Pancreas (tissue), 10 donors: ENCODE data around the gene LAMC1. TPM values are rescaled to one million over a fixed set of nuclear protein-coding genes. Genes with fewer than 3 reads are reported as not detected.
A peak's percentile ranks its signal among the peaks of the same experiment; 100 is the strongest.

Experiments used
- ATAC-seq, 4 donors: fragments of 200-7000 bp; cut with Tn5 transposase; one replicate each; pipeline versions ENCODE4 v1.8.0 to v1.9.1; 2020; ENCODE audit warnings: mild to moderate bottlenecking in 4 of 4, moderate library complexity in 4 of 4
- DNase-seq, 6 donors: peaks; one replicate each; pipeline ENCODE4 v3.0.0-alpha.2; 2020
- FAIRE-seq: peaks from 2 replicates; lab custom pipeline; 2012; peaks lifted over from hg19 to GRCh38; lab: Jason Lieb, UNC
- H3K27ac ChIP-seq, 4 donors: fragments of 200-600 bp; sonication (generic); 1 replicate in 3 of 4; 2 replicates in 1 of 4; pipeline versions ENCODE4 v1.5.0 to v1.8.0; 2020
- H3K27me3 ChIP-seq, 4 donors: fragments of 200-600 bp; one replicate each; pipeline ENCODE4 v1.8.0; 2021
- H3K36me3 ChIP-seq, 3 donors: fragments of 200-600 bp; sonication (generic) in 1 of 3; one replicate each; pipeline versions ENCODE4 v1.5.0 to v1.8.0; 2020 to 2021
- H3K4me1 ChIP-seq, 3 donors: fragments of 200-600 bp; one replicate each; pipeline ENCODE4 v1.8.0; 2021
- H3K4me3 ChIP-seq, 4 donors: fragments of 200-600 bp; sonication (generic) in 2 of 4; one replicate each; pipeline versions ENCODE4 v1.5.0 to v1.8.0; 2020 to 2021
- H3K9me3 ChIP-seq, 4 donors: fragments of 200-600 bp; one replicate each; pipeline ENCODE4 v1.8.0; 2021
- CTCF ChIP-seq, 4 donors: fragments of 200-600 bp; sonication (generic) in 3 of 4; IDR thresholded peaks; one replicate each; pipeline versions ENCODE4 v1.5.0 to v1.8.0; 2021; ENCODE audit warnings: antibody characterized with exemption in 4 of 4
- WGBS, 2 donors: extraction: QIAGEN DNeasy Blood & Tissue Kit; methylation state at CpG; one replicate each; pipeline ENCODE4 v1.1.7; 2013; 5-methylcytosine and 5-hydroxymethylcytosine counted together
- intact Hi-C, 3 donors: fragments of 100-400 bp; cut with DNase I; formaldehyde crosslinking; loops; one replicate each; pipeline versions ENCODE4 v1.11.1 to v1.14.2; 2022
- polyA plus RNA-seq, 2 donors: library from polyadenylated mRNA; stranded (reverse); fragments of 200-250 nt; gene quantifications; one replicate each; pipeline ENCODE4 v1.2.3, GENCODE V29; 2013
- total RNA-seq, 6 donors: library from RNA; stranded (reverse); fragmentation: NEBNext Ultra II Directional in 4 of 6; extraction: Animal tissue kit (Norgen Biotek cat#: 25700) in 4 of 6; gene quantifications; one replicate each; pipeline versions ENCODE4 v1.2.1 to v1.2.4, GENCODE V29; 2021 to 2023
- donor health status: healthy with polysubstance abuse.
- donor health status: DM: no; HTN: no; CAD: no; lungs with moderate emphysema.
- donor health status: DM: no; HTN: no; CAD: no.
- donor health status: control.
- donor health status: control.
- donor health status: Bipolar disorder and iron deficiency.
- donor health status: DM: yes; HTN: yes; CAD: no.
- donor health status: DM: no; HTN: no; CAD: no.
- donor health status: DM: no; HTN: no; CAD: no.
- donor health status: DM: yes; HTN: yes; CAD: no.

LAMC1 gene
- total and polyA plus RNA-seq, 8 donors, result 11.2 to 50.1 (median 29.4) TPM

DNA sequence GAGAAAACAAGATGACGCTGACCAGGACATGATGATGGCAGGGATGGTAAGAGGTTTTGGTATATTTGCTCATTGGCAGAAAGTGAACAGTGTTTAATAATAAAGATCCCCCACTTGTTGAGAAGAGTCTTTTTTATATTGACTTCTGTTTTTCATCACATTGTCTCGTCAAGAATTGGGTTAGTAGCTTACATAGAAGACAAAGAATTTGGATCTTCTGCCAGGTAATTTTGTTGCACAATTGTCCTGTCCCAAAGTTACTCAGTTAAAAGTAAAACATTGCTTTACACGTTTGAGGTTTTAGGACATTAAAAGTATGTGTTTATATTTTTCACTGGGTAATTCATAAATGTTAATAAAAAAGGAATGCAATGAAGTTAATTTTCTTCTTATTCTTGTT is 114.6 kb downstream of the LAMC1 start:
- no peak overlapping the region for H3K4me3 ChIP-seq
- H3K27ac ChIP-seq, result no peak overlapping the region
- 73 to 74% methylated on average over 3 of the region's 3 CpGs for WGBS, 2 donors
- no peaks in the 10 kb centered on the region for H3K27me3 ChIP-seq
- FAIRE-seq (no peak), ATAC-seq (no peak), DNase-seq (no peak)
- TF ChIP-seq CTCF (IDR thresholded peaks at IDR 0.05), result no peak
- peaks cover 0 to 46% (median 13%) of the 10 kb centered on the region in 3 donors for H3K36me3 ChIP-seq
- H3K4me1 ChIP-seq, result peaks cover 0 to 15% (median 4%) of the 10 kb centered on the region in 3 donors
- H3K9me3 ChIP-seq, result no peaks in the 10 kb centered on the region
- intact Hi-C loops, result no loop called here

- Histone ChIP-seq H3K9me3 (no peaks in the 10 kb centered on the region), H3K27ac (no peak overlapping the region), H3K36me3 (peaks cover 0 to 44% (median 11%) of the 10 kb centered on the region in 3 donors), H3K4me3 (no peak overlapping the region), H3K27me3 (no peaks in the 10 kb centered on the region), H3K4me1 (peaks cover 0 to 15% (median 4%) of the 10 kb centered on the region in 3 donors)
- no peak for ATAC-seq
- WGBS, 2 donors, result 63 to 74% methylated on average over 4 of the region's 4 CpGs
- no peak for TF ChIP-seq CTCF (IDR thresholded peaks at IDR 0.05)
- DNase-seq, result no peak
- intact Hi-C loops, result no loop called here
- no peak for FAIRE-seq
Observed at GRCh38 chr1:183138301-183138700, 115.1 kb downstream of the LAMC1 start.

DNA sequence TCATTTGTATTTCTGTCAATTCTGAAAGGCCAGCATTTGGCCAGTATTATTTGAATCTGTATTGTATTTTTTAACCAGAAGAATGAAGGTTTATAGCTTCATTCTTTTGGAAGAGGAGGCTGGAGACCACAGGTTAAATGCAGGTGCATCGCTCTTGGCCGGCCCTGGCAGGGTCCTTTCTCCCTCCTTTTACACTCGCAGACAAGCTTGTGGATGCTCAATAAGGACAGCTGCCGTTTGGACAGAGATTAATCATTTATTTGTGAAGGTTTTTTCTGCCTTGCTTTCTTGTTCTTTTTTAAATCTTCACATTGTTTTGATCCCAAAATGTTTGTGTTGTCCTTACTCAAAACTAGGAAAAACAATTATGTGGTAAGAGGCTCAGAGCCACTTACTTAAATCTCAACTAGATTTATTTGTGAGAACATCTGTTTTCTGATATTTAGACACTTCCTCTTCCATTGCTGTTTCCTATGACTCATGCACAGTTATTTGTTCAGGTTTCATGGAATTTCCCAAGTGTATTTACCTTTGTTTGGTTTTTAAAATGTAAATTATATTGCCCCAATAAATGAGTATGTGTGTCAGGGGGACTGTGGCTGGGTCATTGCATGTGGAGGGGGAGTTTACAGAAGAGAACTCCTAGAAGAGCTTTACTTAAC is 116.2 kb downstream of the LAMC1 start:
- H3K4me3 ChIP-seq, result no peak overlapping the region
- H3K27ac ChIP-seq, result peak overlapping the region in 2 of 4 donors; percentile 0 to 55
- WGBS, 2 donors, result 66 to 76% methylated on average over 4 of the region's 4 CpGs
- H3K27me3 ChIP-seq, result no peaks in the 10 kb centered on the region
- H3K36me3 ChIP-seq, result peaks cover 0 to 44% (median 9%) of the 10 kb centered on the region in 3 donors
- FAIRE-seq, result no peak
- peaks cover 0 to 15% (median 4%) of the 10 kb centered on the region in 3 donors for H3K4me1 ChIP-seq
- intact Hi-C loops, result no loop called here
- H3K9me3 ChIP-seq, result no peaks in the 10 kb centered on the region
- ATAC-seq, result peak in 3 of 4 donors; percentile 62 to 77 (median 75)
- TF ChIP-seq CTCF (IDR thresholded peaks at IDR 0.05), result no peak
- no peak for DNase-seq

DNA sequence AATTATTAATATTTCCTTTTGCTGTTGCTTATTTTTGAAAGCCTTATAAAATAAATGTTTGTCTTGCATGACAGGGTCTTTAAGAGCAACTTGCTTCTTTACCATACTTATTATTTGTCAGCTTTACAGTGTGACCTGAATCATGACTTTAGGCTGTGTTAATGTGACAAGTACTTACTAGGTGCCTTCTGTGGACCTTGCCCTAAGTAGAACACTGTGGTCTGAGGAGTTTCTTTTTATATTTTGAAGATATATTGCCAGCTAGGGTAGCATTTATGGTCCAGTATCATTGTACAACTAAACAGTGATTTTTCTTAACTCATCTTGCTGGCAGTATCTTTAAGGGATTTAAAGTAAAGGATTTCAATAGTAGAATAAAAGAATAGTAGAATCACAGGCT is 117.4 kb downstream of the LAMC1 start:
- Histone ChIP-seq H3K4me3 (no peak overlapping the region), H3K36me3 (peaks cover 0 to 37% (median 9%) of the 10 kb centered on the region in 3 donors), H3K27me3 (no peaks in the 10 kb centered on the region), H3K4me1 (peaks cover 0 to 15% (median 4%) of the 10 kb centered on the region in 3 donors), H3K27ac (no peak overlapping the region), H3K9me3 (no peaks in the 10 kb centered on the region)
- no peak for TF ChIP-seq CTCF (IDR thresholded peaks at IDR 0.05)
- no peak for DNase-seq
- no peak for FAIRE-seq
- ATAC-seq, result no peak
- intact Hi-C loops, result no loop called here

- no peak for TF ChIP-seq CTCF (IDR thresholded peaks at IDR 0.05)
- Histone ChIP-seq H3K27me3 (no peaks in the 10 kb centered on the region), H3K4me1 (peaks cover 0 to 15% (median 4%) of the 10 kb centered on the region in 3 donors), H3K9me3 (no peaks in the 10 kb centered on the region), H3K27ac (no peak overlapping the region), H3K4me3 (no peak overlapping the region), H3K36me3 (peaks cover 0 to 33% (median 6%) of the 10 kb centered on the region in 3 donors)
- no peak for DNase-seq
- no peak for FAIRE-seq
- intact Hi-C loops, result no loop called here
- 65 to 67% methylated on average over 2 of the region's 2 CpGs for WGBS, 2 donors
- no peak for ATAC-seq
Observed at GRCh38 chr1:183142171-183142570, 119.0 kb downstream of the LAMC1 start.
